K562 treated with DMSO at 1 percent for 24 hours (cell line): Measurements from ENCODE around the gene IWS1. TPM values are rescaled to one million over a fixed set of nuclear protein-coding genes. Genes with fewer than 3 reads are reported as not detected.

Experiments used
- total RNA-seq: library from RNA; unstranded; fragments of 300-600 nt; gene quantifications from 2 replicates; pipeline ENCODE4 v1.2.3, GENCODE V29; 2022; ENCODE audit warnings: low read depth; ENCODE audit not compliant: insufficient read depth

The IWS1 gene
- total RNA-seq = 34.9 and 35.7 TPM in 2 replicates

DNA sequence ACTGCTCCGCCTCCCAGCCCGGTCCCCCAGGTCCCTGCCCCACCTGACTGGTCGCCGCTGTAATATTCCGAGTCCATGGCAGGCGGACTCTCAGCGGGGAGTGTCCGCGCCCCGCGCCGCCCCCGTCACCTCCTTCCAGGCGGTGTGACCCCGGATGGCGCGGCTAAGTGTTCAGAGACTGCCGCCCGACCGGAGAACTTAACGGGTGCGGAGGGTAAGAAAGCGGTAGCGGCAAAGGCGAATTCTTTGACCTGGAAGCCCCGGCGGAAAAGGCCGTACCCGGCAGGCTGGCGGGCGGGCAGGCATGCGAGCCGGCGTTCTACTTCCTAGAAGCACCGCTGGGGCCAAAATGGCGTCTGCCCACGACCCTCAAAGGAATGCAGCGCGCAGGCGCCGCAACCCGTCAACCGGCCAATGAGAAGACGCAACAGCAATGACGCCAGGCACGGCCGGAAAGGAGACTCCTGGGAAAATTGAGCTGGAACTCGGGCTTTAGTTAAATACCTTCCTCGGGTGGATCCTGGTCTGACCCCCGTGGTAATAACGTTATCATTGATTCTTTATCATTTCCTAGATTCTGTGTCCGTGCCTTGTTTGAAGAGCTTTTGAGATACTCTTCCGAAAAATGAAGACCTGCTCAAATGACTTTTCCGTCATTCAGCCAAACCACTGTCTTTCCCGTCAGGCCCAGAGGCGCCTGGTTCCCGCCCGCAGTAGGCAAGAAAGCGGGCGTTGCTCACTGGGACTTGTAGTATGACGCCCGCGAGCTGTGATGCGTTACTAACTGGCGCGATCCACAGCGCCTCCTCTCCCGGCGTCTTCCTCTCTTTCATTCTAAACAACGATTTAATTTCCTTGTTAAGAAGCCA lies at the start of gene IWS1:
Gene IWS1, minus strand, starts transcription at position 358 of the 869 bp plus-strand sequence. Its CDS starts 281 bp downstream, at position 77.

GRCh38 chr2:127535422-127535901 lies 9.2 kb upstream of the IWS1 start, which contains the start of gene MYO7B:
Gene MYO7B, plus strand, starts transcription at chr2:127535683. Its CDS starts 24,040 bp downstream, at chr2:127559723.

Other genes with a start within 250 kb of the IWS1 start
- 41.5 and 41.6 TPM in 2 replicates for gene ERCC3, start 232.3 kb downstream of the IWS1 start, total RNA-seq
- gene MAP3K2, start 138.5 kb downstream of the IWS1 start, total RNA-seq = 16.0 and 20.6 TPM in 2 replicates
- 0.20 and 1.6 TPM in 2 replicates for gene PROC, start 108.1 kb downstream of the IWS1 start, total RNA-seq
- not detected in 2 replicates for gene MYO7B, start 9.2 kb upstream of the IWS1 start, total RNA-seq
- not detected in 2 replicates for gene GPR17, start 119.7 kb upstream of the IWS1 start, total RNA-seq
- not detected in 2 replicates for gene LIMS2, start 149.0 kb upstream of the IWS1 start, total RNA-seq
- gene SFT2D3, start 175.0 kb upstream of the IWS1 start, total RNA-seq = 14.0 and 16.1 TPM in 2 replicates